Memory B cell (primary cell): ENCODE data around the gene SLX4.
A peak's percentile ranks its signal among the peaks of the same experiment; 100 is the strongest.

Source experiments
- ATAC-seq: fragments of 150-1000 bp; cut with Tn5 transposase; 2 replicates; pipeline ENCODE4 v1.10.0; 2021; ENCODE audit warnings: low read depth, mild to moderate bottlenecking, moderate library complexity
- DNase-seq, 2 donors: peaks; one replicate each; pipeline ENCODE4 v3.0.0; 2022; ENCODE audit warnings: low spot score in 2 of 2
- H3K27ac Mint-ChIP-seq: one replicate; pipeline ENCODE4 v1.8.0; 2022; ENCODE audit warnings: mild to moderate bottlenecking, moderate library complexity, mixed read lengths
- H3K27me3 Mint-ChIP-seq: one replicate; pipeline ENCODE4 v1.8.0; 2022; ENCODE audit warnings: mixed read lengths
- H3K36me3 Mint-ChIP-seq: one replicate; pipeline ENCODE4 v1.8.0; 2022; ENCODE audit warnings: mild to moderate bottlenecking, mixed read lengths
- H3K4me1 Mint-ChIP-seq: one replicate; pipeline ENCODE4 v1.8.0; 2022; ENCODE audit warnings: mixed read lengths
- H3K4me3 Mint-ChIP-seq: one replicate; pipeline ENCODE4 v1.8.0; 2022; ENCODE audit warnings: mild to moderate bottlenecking, moderate library complexity, mixed read lengths
- H3K9me3 Mint-ChIP-seq: one replicate; pipeline ENCODE4 v1.8.0; 2022; ENCODE audit warnings: mixed read lengths

Gene SLX4

GRCh38 chr16:3548859-3549258, 62.5 kb downstream of the SLX4 start:
- Mint-ChIP-seq H3K27me3 (no peaks in the 10 kb centered on the region), H3K27ac (peak overlapping the region; percentile 84), H3K9me3 (peaks cover 9% of the 10 kb centered on the region), H3K4me1 (peaks cover 38% of the 10 kb centered on the region), H3K36me3 (peaks cover 44% of the 10 kb centered on the region), H3K4me3 (no peak overlapping the region)
- peak; percentile 21 for ATAC-seq
- DNase-seq = no peak

- Mint-ChIP-seq H3K36me3 (peaks cover 44% of the 10 kb centered on the region), H3K9me3 (peaks cover 9% of the 10 kb centered on the region), H3K27ac (peak overlapping the region; percentile 84), H3K4me1 (peaks cover 38% of the 10 kb centered on the region), H3K27me3 (no peaks in the 10 kb centered on the region), H3K4me3 (peak overlapping the region; percentile 28)
- peak in 1 of 2 donors; percentile 40 for DNase-seq
- ATAC-seq = peak; percentile 98
These were observed 63.0 kb downstream of the SLX4 start for GRCh38 chr16:3548445-3548844.

GRCh38 chr16:3546986-3547682, 64.3 kb downstream of the SLX4 start:
- H3K36me3 Mint-ChIP-seq = peaks cover 42% of the 10 kb centered on the region
- DNase-seq (no peak), ATAC-seq (no peak)
- peaks cover 38% of the 10 kb centered on the region for H3K4me1 Mint-ChIP-seq
- H3K4me3 Mint-ChIP-seq = no peak overlapping the region
- H3K27me3 Mint-ChIP-seq = no peaks in the 10 kb centered on the region
- no peak overlapping the region for H3K27ac Mint-ChIP-seq
- H3K9me3 Mint-ChIP-seq = peaks cover 9% of the 10 kb centered on the region

- Mint-ChIP-seq H3K4me3 (no peak overlapping the region), H3K9me3 (no peaks in the 10 kb centered on the region), H3K27ac (no peak overlapping the region), H3K36me3 (peaks cover 20% of the 10 kb centered on the region), H3K27me3 (no peaks in the 10 kb centered on the region), H3K4me1 (peaks cover 12% of the 10 kb centered on the region)
- DNase-seq (no peak), ATAC-seq (no peak)
These were observed 68.6 kb downstream of the SLX4 start for GRCh38 chr16:3542601-3543373.

- Mint-ChIP-seq H3K4me1 (peaks cover 8% of the 10 kb centered on the region), H3K27ac (no peak overlapping the region), H3K4me3 (no peak overlapping the region), H3K9me3 (no peaks in the 10 kb centered on the region), H3K27me3 (no peaks in the 10 kb centered on the region), H3K36me3 (peaks cover 16% of the 10 kb centered on the region)
- DNase-seq (no peak), ATAC-seq (no peak)
These were observed 69.8 kb downstream of the SLX4 start for GRCh38 chr16:3541527-3542155.

GRCh38 chr16:3538222-3538621, 73.2 kb downstream of the SLX4 start:
- H3K27ac Mint-ChIP-seq = no peak overlapping the region
- peaks cover 12% of the 10 kb centered on the region for H3K4me1 Mint-ChIP-seq
- no peaks in the 10 kb centered on the region for H3K27me3 Mint-ChIP-seq
- DNase-seq = no peak
- peaks cover 6% of the 10 kb centered on the region for H3K36me3 Mint-ChIP-seq
- no peaks in the 10 kb centered on the region for H3K9me3 Mint-ChIP-seq
- no peak overlapping the region for H3K4me3 Mint-ChIP-seq
- no peak for ATAC-seq

GRCh38 chr16:3536851-3537250, 74.6 kb downstream of the SLX4 start:
- H3K27ac Mint-ChIP-seq = peak overlapping the region; percentile 74
- peaks cover 6% of the 10 kb centered on the region for H3K36me3 Mint-ChIP-seq
- no peaks in the 10 kb centered on the region for H3K9me3 Mint-ChIP-seq
- H3K4me1 Mint-ChIP-seq = peaks cover 12% of the 10 kb centered on the region
- ATAC-seq (no peak), DNase-seq (no peak)
- no peaks in the 10 kb centered on the region for H3K27me3 Mint-ChIP-seq
- no peak overlapping the region for H3K4me3 Mint-ChIP-seq

GRCh38 chr16:3536271-3536731, 75.1 kb downstream of the SLX4 start:
- peaks cover 9% of the 10 kb centered on the region for H3K36me3 Mint-ChIP-seq
- no peaks in the 10 kb centered on the region for H3K9me3 Mint-ChIP-seq
- H3K4me1 Mint-ChIP-seq = peaks cover 12% of the 10 kb centered on the region
- H3K27ac Mint-ChIP-seq = peak overlapping the region; percentile 74
- H3K4me3 Mint-ChIP-seq = no peak overlapping the region
- no peak for DNase-seq
- ATAC-seq = no peak
- H3K27me3 Mint-ChIP-seq = no peaks in the 10 kb centered on the region

- no peak for ATAC-seq
- no peak for DNase-seq
- Mint-ChIP-seq H3K27ac (peak overlapping the region; percentile 60), H3K27me3 (no peaks in the 10 kb centered on the region), H3K4me1 (peaks cover 12% of the 10 kb centered on the region), H3K36me3 (peaks cover 3% of the 10 kb centered on the region), H3K9me3 (no peaks in the 10 kb centered on the region), H3K4me3 (no peak overlapping the region)
These were observed 77.3 kb downstream of the SLX4 start for GRCh38 chr16:3534126-3534525.

- peaks cover 15% of the 10 kb centered on the region for H3K4me1 Mint-ChIP-seq
- ATAC-seq = no peak
- H3K36me3 Mint-ChIP-seq = peaks cover 3% of the 10 kb centered on the region
- DNase-seq = no peak
- no peaks in the 10 kb centered on the region for H3K27me3 Mint-ChIP-seq
- H3K27ac Mint-ChIP-seq = no peak overlapping the region
- no peak overlapping the region for H3K4me3 Mint-ChIP-seq
- no peaks in the 10 kb centered on the region for H3K9me3 Mint-ChIP-seq
These were observed 78.7 kb downstream of the SLX4 start for GRCh38 chr16:3532741-3533140.
